ENCODE results near the gene LRRK1.

GRCh38 chr15:100923902-100924301, 4.7 kb downstream of the LRRK1 start:
- TF ChIP-seq EP300 (IDR thresholded peaks at IDR 0.05): no peak
- TF ChIP-seq POLR2A (IDR thresholded peaks at IDR 0.05): no peak
- TF ChIP-seq CTCF (IDR thresholded peaks at IDR 0.05): no peak
- no peak for TF ChIP-seq POLR2AphosphoS5 (IDR thresholded peaks at IDR 0.05)

All from sigmoid colon (tissue), 4 donors.